HG03066 (cell line): Measurements from ENCODE around the gene MAST4.

Experiments
- ATAC-seq: cut with Tn5 transposase; IDR thresholded peaks from one replicate; pipeline ENCODE4 v1.9.1; 2021; ENCODE audit warnings: low read depth; ENCODE audit not compliant: unreplicated experiment

MAST4 gene

DNA sequence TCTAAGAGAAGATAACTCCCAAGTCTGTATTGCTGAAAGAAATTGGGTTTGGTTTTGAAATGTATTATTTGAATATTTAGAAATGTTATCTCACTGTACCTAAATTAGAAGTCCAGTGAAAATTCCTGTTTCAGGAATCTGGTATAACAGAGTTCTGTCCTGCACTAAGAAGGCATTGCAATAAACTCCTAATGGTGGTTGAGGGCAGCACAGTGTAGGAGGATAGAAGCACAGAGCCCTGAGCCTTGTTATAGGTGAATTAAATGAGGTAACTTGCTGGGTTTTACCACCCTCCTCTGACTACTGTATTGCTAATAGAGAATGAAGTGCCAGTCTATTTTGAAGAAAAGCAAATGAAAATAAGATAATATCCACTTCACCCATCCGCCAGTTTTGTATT lies 457.0 kb downstream of the MAST4 start:
- ATAC-seq, result no peak

DNA sequence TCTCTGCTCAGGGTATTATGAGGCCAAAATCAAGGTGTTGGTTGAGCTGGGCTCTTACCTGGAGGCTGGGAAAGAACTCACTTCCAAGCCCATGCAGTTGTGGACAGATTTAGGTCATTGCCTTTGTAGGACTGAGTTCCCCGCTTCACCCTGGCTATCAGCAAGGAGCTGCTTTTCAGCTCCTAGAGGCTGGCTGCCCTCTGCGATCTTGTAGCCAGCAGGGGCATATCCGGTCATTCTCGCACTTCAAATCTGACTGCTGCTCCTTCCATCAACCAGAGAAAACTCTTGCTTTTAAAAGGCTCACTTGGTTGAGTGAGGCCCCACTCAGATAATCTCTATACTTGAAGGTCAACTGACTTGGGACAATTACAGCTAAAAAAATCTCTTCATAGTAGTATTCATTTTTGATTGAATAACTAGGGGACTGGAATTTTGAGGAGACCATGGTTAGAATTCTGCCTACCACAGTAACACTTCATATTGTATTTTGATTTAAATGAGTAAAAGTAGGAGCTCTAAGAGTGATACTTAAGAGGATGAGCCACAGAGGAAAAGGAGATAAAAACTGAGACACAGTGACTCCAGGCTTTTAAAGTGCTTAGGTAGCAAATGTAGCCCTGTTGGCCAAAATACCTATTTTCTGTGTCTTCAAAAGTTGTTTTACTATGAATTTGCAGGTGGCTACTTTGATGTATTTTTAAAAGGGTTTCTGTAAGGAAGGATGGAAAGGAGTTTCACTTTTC lies 463.0 kb downstream of the MAST4 start:
- ATAC-seq, result no peak

DNA sequence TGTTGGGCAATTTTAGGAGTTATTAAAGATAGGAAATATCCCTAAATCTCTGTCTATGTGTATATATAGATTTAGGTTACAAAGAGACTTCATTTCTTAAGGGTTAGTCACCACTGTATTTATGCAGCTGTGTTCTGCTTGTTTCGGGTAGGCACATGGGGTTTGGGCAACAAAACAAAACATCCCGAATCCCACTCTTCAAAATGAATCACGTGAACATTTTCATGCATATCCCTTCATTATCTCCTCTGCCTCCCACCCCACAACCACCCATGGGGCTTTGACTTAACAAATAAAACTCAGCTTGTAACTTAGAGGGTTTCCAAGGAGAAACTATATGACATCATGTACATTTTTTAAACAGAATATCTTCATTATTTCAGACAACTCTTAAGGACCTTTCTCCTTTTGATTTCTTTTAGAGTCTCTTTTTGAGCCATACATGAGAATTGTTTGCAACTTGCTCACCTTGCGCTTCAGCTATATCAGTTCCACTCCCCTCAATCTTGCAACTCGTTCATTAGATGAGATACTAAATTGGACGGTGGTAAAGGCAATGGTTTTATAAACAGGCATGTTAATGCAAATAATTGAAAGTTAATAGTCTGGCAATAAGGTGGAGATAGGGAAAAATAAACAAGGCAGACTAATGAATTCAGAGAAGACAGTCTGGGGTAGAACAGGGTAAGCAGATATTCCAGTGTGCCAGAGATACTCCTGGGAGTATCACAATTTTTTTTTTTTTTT lies 463.7 kb downstream of the MAST4 start:
- ATAC-seq, result no peak

DNA sequence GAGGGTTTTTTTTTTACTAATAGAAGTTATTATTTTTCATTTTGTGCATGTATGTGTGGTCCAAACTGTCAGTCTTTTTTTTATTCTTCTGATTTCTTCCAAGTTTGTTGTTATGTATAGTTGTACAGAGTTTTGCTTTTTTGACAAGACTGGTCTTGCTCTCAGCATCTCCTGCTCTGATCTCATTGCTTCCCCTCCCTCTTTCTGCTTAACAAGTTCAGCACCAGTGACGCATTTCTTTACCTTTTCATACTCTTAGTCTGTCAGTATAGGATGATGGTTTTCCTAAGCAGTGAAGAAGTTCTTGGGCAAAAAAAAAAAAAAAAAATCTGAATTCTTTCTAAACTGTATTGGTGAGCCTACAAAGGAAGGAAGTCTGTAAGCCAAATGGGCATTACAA lies 465.3 kb downstream of the MAST4 start:
- ATAC-seq, result no peak

DNA sequence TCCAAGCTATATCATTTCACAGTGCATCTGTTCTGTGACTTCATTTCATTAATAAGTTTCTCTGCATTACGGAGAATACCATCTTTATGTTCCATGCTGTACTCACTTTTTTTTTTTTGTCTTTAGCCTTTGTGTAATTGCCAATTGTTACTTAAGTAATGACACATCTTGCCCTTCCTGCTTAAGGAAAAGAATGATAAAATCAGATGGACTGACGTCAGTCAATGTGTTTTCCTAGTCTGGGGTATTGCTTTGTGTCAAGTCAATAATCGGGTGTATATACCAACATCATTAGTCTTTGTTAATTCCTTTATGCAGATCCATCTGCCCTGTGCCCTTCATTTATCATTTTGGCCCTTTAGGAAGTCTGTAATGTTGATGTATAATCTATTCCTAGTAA lies 466.9 kb downstream of the MAST4 start:
- no peak for ATAC-seq

DNA sequence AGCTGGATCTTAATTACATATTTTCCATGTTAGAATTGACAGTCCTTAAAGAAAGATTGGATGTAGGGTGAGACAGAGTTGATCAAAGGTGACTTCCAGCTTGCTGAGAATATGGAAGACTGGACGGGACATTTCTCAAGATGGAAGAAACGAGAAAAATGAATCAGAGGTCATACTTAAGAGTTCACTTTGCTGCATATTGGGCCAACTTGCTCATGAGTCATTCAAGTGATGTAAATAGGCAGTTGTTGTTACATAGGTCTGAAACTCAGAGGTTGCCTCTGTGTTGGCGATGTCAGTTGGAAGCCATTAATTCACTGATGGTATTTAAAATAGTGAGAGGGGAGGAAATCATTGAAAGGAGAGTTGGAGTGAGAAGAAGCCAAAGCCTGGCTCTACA lies 467.6 kb downstream of the MAST4 start:
- ATAC-seq, result no peak

DNA sequence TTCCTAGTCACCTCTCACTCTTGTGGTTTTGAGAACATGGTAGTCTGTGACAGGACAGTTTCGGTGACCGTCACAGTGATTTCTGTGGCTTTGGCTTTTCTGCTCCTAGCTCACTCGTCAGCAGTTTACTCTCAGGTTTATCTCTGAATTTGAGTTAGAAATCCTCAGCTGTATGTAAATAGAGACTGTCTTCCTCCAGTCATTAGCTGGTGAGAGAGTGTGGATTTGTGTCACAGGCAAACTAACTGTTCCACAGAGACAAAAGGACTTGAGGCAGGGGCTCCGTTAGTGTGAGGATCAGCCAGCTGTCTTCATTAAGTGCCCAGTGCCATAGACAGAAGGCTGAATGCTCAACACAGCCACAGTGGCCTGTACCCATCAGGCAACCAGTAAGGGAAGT lies 469.0 kb downstream of the MAST4 start:
- ATAC-seq, result peak; percentile 66

DNA sequence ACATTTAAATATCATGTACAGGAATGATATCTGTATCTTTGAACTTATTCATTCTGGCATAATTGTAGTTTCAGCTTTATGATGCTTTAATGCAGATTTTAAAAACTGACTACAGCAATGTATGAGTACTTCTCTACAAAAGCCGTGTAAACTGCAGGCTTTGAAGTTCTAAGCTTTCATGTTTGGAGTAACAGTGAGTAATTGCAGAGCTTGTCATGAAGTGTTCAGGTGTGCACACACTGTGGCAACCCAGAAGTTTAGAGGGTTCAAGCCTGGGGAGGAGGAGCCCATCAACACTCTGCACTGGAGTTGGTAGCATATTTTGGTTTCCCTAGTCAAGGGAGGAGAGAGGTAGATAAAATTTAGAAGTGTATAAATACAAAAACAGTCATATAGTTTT lies 469.5 kb downstream of the MAST4 start:
- no peak for ATAC-seq

DNA sequence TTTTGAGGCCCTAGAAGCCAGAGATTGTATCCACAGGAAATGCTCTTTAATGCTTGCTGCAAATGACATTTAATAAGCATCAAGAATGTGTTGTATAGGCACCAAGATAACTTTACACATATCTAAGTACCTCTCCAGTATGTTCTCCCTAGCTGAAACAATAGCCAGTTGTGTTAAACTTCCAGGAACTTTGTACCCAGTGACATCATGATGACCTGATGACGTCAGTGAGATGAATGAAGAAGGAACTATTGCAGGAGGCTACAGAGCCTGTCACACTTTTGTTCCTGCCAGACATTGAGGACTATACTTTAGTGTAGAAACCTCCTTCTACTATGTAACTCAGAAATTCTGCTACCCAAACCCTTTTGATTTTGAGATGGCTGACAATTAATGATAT lies 470.6 kb downstream of the MAST4 start:
- no peak for ATAC-seq

DNA sequence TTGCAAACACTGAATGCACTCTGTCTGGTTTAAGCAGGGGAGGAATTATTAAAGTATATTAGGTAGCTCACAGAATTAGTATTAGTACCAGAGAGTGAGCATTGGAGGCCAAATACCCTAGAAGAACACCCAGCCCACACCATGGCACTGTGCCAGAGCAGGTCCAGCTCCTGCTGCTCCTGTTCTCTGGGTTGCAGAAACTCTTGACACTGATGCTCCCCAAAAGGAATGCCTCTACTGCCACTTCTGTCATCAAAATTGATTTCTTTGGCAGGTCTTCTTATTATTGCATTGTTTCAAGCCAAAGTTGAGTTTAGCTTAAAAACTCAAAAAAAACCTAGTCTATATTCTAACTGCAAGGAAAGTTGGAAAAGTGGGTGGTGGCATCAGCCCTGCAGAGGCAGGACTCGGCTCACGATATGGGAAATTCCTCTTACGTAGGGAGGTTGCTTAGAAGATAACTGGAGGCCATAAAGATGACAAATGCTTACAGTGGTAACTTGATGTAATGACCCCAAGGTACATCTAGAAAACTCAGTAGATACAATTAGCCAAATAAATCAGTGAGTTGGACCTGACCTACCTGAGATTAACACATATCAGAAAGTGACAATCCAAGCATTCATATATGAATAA lies 477.0 kb downstream of the MAST4 start:
- ATAC-seq, result no peak

DNA sequence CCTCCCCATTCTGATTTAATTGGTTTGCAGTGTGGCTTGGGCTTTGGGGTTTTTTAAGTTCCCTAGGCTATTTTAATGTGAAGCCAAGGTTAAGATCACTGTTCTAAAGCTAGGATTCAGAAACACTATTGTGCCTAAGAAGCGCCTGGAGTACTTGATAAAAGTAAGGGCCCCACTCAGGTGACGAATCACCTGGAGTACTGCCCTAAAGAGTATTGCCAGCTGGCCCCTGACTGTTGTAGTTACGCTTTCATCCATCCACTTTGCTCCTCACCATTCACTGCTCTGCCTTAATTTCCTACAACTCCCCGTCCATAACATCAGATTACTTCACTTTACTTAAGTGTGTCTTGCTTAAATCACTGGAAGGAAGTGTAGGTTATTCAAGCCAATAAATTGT lies 481.1 kb downstream of the MAST4 start:
- ATAC-seq, result no peak

DNA sequence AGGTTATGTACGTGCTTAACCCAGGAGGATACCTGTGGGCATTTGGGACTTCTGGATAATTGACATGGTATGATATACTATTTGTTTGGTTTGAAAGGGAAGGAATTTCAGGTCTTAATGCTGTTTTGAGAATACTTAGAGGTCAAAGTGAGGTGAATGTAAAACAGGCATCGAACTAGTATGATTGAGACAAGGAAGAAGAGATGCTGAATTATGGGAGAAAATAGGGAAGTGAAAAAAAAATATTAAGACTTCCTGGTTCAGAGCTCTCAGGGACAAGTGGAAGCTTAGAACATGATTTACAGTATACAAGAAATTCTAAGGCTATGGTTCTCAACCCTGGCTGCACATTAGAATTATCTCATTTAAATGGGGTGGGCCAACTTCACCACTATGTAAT lies 485.1 kb downstream of the MAST4 start:
- no peak for ATAC-seq

DNA sequence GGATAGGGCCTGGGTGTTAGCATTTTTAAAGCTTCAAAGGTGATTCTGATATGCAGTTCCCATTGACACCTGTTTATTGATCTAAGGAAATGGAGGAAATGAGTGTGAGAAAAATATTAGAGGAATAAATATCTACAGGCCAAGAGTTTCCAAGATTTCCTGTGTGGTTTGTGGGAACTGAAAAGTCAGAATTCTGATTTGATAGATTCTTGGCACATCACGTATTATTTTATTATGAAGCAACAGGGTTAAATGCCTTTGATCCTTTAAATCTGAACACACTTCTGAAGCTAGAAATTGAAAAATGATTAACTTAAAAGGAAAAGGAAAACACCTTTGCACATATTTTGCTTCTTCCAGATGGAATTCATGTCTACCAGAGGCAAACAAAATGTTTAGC lies 486.7 kb downstream of the MAST4 start:
- no peak for ATAC-seq

DNA sequence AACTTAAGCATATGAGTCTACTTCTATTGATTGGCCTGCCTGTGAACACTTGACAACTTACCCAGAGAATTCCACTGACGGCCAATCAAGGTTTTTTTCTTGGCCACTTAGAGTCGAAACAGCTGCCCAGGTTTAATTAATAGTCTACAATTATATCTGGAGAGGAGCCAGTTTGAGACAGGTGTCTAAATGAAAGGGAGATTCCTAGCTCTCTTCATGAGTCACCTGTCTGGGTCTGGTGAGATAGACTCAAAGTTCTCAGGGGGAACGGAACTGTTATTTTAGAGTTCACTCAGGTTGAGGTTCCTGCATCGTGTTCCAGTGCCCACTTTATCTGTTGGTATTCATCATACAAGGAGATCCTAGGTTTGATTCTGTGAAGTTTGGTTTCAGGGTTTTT lies 489.4 kb downstream of the MAST4 start:
- ATAC-seq, result no peak

DNA sequence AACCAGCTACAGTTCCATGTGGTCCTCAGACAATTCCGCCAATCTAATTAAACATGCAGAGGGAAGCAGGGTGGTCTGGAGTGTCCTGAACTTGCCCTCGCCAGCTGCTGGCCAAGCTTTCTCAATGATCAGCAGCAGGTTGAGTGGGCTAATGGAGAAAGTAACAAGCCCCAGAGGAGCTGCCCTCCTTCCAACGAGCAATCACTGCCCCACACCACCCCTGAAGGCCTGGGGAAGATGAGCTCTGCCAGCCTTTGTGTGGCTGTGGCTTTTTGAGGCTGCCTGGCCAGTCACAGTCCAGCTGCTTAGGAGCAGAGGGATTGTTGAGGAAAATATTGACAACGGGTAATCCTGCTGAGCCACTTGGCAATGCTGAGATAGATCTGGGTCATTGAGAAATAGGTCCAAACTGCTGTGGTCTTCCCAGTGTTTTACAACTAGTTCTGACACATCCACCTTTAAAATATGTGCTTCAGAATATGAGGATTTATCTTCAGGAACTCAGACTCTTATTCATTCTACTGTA lies 493.1 kb downstream of the MAST4 start:
- no peak for ATAC-seq

DNA sequence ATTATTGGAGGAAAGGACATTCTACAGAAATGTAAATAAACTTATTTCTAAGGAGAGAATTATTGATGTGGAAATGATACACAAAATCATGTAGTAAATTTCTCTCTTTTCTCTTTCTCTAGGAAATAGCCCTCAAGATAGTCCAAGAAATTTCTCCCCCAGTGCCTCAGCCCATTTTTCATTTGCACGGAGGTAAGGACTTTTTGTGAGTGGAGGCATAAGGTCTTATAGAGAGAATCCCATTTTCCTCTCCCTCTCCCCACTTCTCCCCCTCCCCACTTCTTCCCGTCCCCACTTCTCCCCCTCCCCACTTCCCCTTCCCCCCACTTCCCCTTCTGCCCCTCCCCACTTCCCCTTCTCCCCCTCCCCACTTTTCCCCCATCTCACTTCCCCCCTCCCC lies 493.8 kb downstream of the MAST4 start:
- ATAC-seq, result no peak

DNA sequence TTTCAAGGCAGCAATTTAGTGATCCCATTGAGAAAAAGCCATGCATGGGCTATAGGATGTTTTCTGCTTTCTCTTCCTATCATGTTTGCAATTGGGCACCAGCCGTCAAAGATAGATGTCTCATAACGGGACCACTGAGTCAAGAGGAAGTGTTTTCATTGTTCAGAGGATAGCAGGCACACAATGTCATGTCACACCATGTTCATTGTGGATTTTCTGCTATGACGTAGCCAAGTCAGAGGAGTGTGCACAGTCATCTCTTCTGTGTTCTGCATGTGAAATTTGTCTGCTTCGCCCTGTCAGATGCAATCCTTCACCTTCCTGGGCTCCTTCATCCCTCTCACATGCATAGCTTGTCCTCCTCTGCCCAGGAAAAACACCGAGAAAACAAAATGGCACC lies 494.4 kb downstream of the MAST4 start:
- no peak for ATAC-seq

DNA sequence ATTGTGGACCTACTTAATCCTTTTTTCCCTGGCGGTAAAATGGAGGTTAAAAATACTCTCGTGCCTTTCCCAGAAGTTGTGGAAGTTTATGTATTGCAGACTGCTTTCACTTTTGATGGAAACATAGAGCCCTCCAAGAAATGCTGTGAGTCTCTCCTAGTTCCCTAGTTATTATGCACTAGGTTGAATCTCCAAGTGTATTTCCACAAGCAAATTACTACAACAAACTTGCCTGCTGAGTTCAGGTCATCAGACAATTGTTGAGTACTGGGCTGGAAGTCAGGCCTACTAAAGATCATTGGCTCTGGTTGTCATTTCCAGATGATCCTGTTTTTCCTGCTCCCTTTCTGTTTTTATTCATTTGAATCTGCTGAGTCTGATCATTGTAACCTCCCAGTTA lies 496.3 kb downstream of the MAST4 start:
- ATAC-seq, result no peak

DNA sequence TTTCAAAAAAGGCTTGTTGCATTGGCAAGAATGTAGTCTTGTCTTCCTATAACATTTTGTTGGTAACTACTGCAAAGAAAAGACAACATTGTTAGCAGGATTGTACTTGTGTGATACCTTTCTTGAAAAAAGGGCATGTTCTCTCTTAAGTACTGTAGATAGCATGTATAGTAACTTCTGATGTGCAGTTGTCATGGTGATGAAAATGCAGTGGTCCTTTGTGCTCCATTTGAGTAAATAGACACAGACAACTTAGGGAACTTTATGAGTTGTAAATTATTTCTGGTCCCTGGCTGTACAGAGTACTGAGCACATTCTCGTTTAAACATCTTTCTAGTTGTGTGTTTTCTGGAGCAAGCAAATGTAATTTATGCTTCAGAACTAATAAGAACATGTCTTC lies 497.1 kb downstream of the MAST4 start:
- no peak for ATAC-seq

DNA sequence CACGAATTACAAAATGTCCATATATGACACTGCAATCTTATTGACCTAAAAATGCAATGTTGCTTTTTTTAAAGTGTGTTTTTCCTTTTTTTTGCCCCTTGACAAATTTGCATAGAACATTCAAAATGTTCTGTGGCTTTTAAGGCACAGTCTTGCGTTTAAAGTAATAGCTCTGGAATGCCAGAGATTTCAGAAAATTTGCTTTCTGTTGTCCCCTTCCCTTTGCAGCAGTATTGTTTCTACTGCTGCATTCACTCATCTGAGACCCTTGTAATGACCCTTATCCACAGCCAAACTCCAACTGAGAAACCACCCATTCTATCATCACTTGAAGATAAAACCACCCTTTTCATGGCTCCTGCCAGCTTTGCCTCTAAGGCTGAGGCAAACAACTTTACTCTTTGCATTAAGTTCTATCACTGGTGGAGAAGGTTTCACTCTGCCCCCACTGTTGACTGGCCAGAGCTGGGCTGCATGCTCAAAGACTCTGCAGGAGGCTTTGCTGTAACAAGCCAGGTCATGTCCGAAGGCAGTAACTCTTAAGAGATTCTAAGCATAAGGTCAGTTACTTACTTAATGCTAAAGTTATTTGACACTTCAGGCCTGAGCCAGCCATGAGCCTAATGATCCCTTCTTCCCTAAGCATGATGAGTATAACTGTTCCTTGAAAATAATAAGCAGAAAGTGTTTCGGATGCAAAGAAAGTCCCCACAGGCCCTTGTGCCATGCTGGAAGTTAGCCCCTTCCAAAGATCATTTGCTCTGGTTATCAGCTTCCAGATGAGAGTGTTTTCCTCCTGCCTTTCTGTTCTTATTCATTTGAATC lies 498.5 kb downstream of the MAST4 start:
- no peak for ATAC-seq
